MCF 10A (cell line): ENCODE data around the gene TRPC4AP. TPM values are rescaled to one million over a fixed set of nuclear protein-coding genes. Genes with fewer than 3 reads are reported as not detected.

ENCODE experiments used
- BruUV-seq: library from RNA; stranded (reverse); fragments of 400-500 nt; replicated peaks from 2 replicates; lab custom pipeline; 2021; lab: Mats Ljungman, UMichigan
- CTCF ChIA-PET: fragments of 300-600 bp; sonication (Branson Sonifier 250); formaldehyde crosslinking; extraction: SDS; loops from one replicate; lab custom pipeline; 2021; ENCODE audit warnings: antibody characterized with exemption, inconsistent platforms; lab: Yijun Ruan, JAX
- POLR2A ChIA-PET: fragments of 300-600, 350-650 bp; sonication (Branson Sonifier 250); formaldehyde crosslinking; extraction: SDS; loops from one replicate; lab custom pipeline; 2020; ENCODE audit warnings: antibody characterized with exemption, inconsistent platforms; lab: Yijun Ruan, JAX
- DNase-seq: peaks from one replicate; pipeline ENCODE4 v3.0.0-alpha.2; 2018; ENCODE audit not compliant: unreplicated experiment
- H3K27ac Mint-ChIP-seq: one replicate; pipeline ENCODE4 v1.8.0; 2022; ENCODE audit warnings: mild to moderate bottlenecking, low read depth, mixed read lengths; ENCODE audit not compliant: unreplicated experiment
- H3K27me3 Mint-ChIP-seq: one replicate; pipeline ENCODE4 v1.8.0; 2022; ENCODE audit warnings: mixed read lengths; ENCODE audit not compliant: insufficient read depth, unreplicated experiment
- H3K36me3 Mint-ChIP-seq: one replicate; pipeline ENCODE4 v1.8.0; 2022; ENCODE audit warnings: mild to moderate bottlenecking, moderate library complexity, mixed read lengths; ENCODE audit not compliant: insufficient read depth, unreplicated experiment
- H3K4me1 Mint-ChIP-seq: one replicate; pipeline ENCODE4 v1.8.0; 2022; ENCODE audit warnings: mixed read lengths; ENCODE audit not compliant: insufficient read depth, unreplicated experiment
- H3K4me3 Mint-ChIP-seq: one replicate; pipeline ENCODE4 v1.8.0; 2022; ENCODE audit warnings: mild to moderate bottlenecking, moderate library complexity, mixed read lengths; ENCODE audit not compliant: unreplicated experiment
- H3K9me3 Mint-ChIP-seq: one replicate; pipeline ENCODE4 v1.8.0; 2022; ENCODE audit warnings: mixed read lengths; ENCODE audit not compliant: unreplicated experiment
- CTCF ChIP-seq: fragments of 200-600 bp; IDR thresholded peaks from one replicate; pipeline ENCODE4 v1.8.0; 2022; ENCODE audit warnings: antibody characterized with exemption, mild to moderate bottlenecking; ENCODE audit not compliant: unreplicated experiment
- intact Hi-C: fragments of 100-400 bp; cut with micrococcal nuclease; formaldehyde crosslinking; loops from 2 replicates; pipeline ENCODE4 v1.14.1; 2022
- total RNA-seq: library from RNA; stranded (reverse); gene quantifications from 2 replicates; pipeline ENCODE4 v1.2.3, GENCODE V29; 2022

Gene TRPC4AP
- total RNA-seq, 1 experiment from 2014 or later: 51.8 TPM

- ChIA-PET POLR2A (interaction anchor here (1.0 to 1.1 kb wide), 2 partner anchors 11 kb away, joined by 4 read pairs; no protein-coding TSS in a partner anchor), CTCF (interaction anchor here (2.2 kb wide), 1 partner anchor 112 kb away, joined by 6 read pairs; no protein-coding TSS in a partner anchor)
- Mint-ChIP-seq H3K4me1 (peaks cover 6% of the 10 kb centered on the region), H3K9me3 (no peaks in the 10 kb centered on the region), H3K27me3 (peaks cover 8% of the 10 kb centered on the region), H3K36me3 (peaks cover 12% of the 10 kb centered on the region), H3K4me3 (no peak overlapping the region), H3K27ac (no peak overlapping the region)
- no TSS peak for BruUV-seq
- DNase-seq: no peak
- intact Hi-C loops: no loop called here
- no peak for TF ChIP-seq CTCF
Observed at GRCh38 chr20:34986311-34987287, 106.0 kb downstream of the TRPC4AP start.

GRCh38 chr20:34985461-34986310 lies 106.9 kb downstream of the TRPC4AP start:
- DNase-seq: no peak
- Mint-ChIP-seq H3K36me3 (peaks cover 17% of the 10 kb centered on the region), H3K27me3 (peaks cover 8% of the 10 kb centered on the region), H3K27ac (no peak overlapping the region), H3K4me3 (no peak overlapping the region), H3K4me1 (peaks cover 6% of the 10 kb centered on the region), H3K9me3 (no peaks in the 10 kb centered on the region)
- BruUV-seq: no TSS peak
- POLR2A ChIA-PET: no interaction called here
- intact Hi-C loops: no loop called here
- no peak for TF ChIP-seq CTCF
- CTCF ChIA-PET: interaction anchor here (0.7 to 2.2 kb wide), 2 partner anchors 110 to 111 kb away, joined by 3 to 6 read pairs; no protein-coding TSS in a partner anchor

- intact Hi-C loops: no loop called here
- H3K4me3 Mint-ChIP-seq: no peak overlapping the region
- BruUV-seq: no TSS peak
- H3K4me1 Mint-ChIP-seq: peaks cover 6% of the 10 kb centered on the region
- ChIA-PET CTCF (interaction anchor here (0.7 kb wide), 1 partner anchor 109 kb away, joined by 3 read pairs; no protein-coding TSS in a partner anchor), POLR2A (no interaction called here)
- peaks cover 8% of the 10 kb centered on the region for H3K27me3 Mint-ChIP-seq
- peak; percentile 45 for DNase-seq
- no peaks in the 10 kb centered on the region for H3K9me3 Mint-ChIP-seq
- peaks cover 18% of the 10 kb centered on the region for H3K36me3 Mint-ChIP-seq
- H3K27ac Mint-ChIP-seq: no peak overlapping the region
- no peak for TF ChIP-seq CTCF
Observed at GRCh38 chr20:34984756-34985261, 107.8 kb downstream of the TRPC4AP start.
